ENCODE measurements around the gene AFP.

DNA sequence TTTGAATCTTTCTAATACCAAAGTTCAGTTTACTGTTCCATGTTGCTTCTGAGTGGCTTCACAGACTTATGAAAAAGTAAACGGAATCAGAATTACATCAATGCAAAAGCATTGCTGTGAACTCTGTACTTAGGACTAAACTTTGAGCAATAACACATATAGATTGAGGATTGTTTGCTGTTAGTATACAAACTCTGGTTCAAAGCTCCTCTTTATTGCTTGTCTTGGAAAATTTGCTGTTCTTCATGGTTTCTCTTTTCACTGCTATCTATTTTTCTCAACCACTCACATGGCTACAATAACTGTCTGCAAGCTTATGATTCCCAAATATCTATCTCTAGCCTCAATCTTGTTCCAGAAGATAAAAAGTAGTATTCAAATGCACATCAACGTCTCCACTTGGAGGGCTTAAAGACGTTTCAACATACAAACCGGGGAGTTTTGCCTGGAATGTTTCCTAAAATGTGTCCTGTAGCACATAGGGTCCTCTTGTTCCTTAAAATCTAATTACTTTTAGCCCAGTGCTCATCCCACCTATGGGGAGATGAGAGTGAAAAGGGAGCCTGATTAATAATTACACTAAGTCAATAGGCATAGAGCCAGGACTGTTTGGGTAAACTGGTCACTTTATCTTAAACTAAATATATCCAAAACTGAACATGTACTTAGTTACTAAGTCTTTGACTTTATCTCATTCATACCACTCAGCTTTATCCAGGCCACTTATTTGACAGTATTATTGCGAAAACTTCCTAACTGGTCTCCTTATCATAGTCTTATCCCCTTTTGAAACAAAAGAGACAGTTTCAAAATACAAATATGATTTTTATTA, 3.6 kb upstream of the AFP start:
- TF ChIP-seq ZFP3 (CRISPR knock-in tag; IDR thresholded peaks at IDR 0.05) = no peak
- TF ChIP-seq RARB (CRISPR knock-in tag; IDR thresholded peaks at IDR 0.05) = no peak
